Mesendoderm (in vitro differentiated cells): ENCODE measurements around the gene GNA12. TPM values are rescaled to one million over a fixed set of nuclear protein-coding genes. Genes with fewer than 3 reads are reported as not detected.
A peak's percentile ranks its signal among the peaks of the same experiment; 100 is the strongest.

Source experiments
- DNase-seq: peaks from one replicate; pipeline ENCODE4 v3.0.0; 2013
- H2AK5ac ChIP-seq: 2 replicates; pipeline ENCODE4 v1.6.1; 2013; ENCODE audit warnings: low read length, inconsistent platforms
- H2BK120ac ChIP-seq: 2 replicates; pipeline ENCODE4 v1.6.1; 2013; ENCODE audit warnings: low read depth, mild to moderate bottlenecking, low read length, moderate library complexity, mixed read lengths
- H2BK15ac ChIP-seq: replicated peaks from 2 replicates; pipeline ENCODE4 v1.6.1; 2013; ENCODE audit warnings: low read depth, mild to moderate bottlenecking, moderate library complexity
- H2BK5ac ChIP-seq: 2 replicates; pipeline ENCODE4 v1.6.1; 2013; ENCODE audit warnings: low read length, inconsistent platforms
- H3K18ac ChIP-seq: 2 replicates; pipeline ENCODE4 v1.6.1; 2013; ENCODE audit warnings: mild to moderate bottlenecking, low read length, mixed read lengths
- H3K23ac ChIP-seq: one replicate; pipeline ENCODE4 v1.6.1; 2013; ENCODE audit warnings: low read length
- H3K27ac ChIP-seq: 2 replicates; pipeline ENCODE4 v1.5.1; 2013; ENCODE audit warnings: low read depth, mild to moderate bottlenecking, inconsistent platforms, low read length, moderate library complexity
- H3K27me3 ChIP-seq: 2 replicates; pipeline ENCODE4 v1.6.1; 2013; ENCODE audit warnings: low read length, control low read depth, mild to moderate bottlenecking, inconsistent platforms; ENCODE audit not compliant: insufficient read depth, poor library complexity
- H3K36me3 ChIP-seq: 2 replicates; pipeline ENCODE4 v1.6.1; 2013; ENCODE audit warnings: low read length, inconsistent platforms; ENCODE audit not compliant: control insufficient read depth, insufficient read depth
- H3K4ac ChIP-seq: one replicate; pipeline ENCODE4 v1.6.1; 2013; ENCODE audit warnings: low read depth, mild to moderate bottlenecking, low read length, moderate library complexity
- H3K4me1 ChIP-seq: 2 replicates; pipeline ENCODE4 v1.6.1; 2013; ENCODE audit warnings: low read depth, low read length, inconsistent platforms; ENCODE audit not compliant: control insufficient read depth
- H3K4me2 ChIP-seq: 2 replicates; pipeline ENCODE4 v1.6.1; 2013; ENCODE audit warnings: low read length
- H3K4me3 ChIP-seq: 2 replicates; pipeline ENCODE4 v1.5.1; 2013; ENCODE audit warnings: mild to moderate bottlenecking, low read length
- H3K56ac ChIP-seq: one replicate; pipeline ENCODE4 v1.6.1; 2013; ENCODE audit warnings: low read length
- H3K79me1 ChIP-seq: 2 replicates; pipeline ENCODE4 v1.6.1; 2013; ENCODE audit warnings: low read length, inconsistent platforms
- H3K79me2 ChIP-seq: 2 replicates; pipeline ENCODE4 v1.6.1; 2013; ENCODE audit warnings: mild to moderate bottlenecking, low read length; ENCODE audit not compliant: control insufficient read depth, insufficient read depth
- H3K9ac ChIP-seq: 2 replicates; pipeline ENCODE4 v1.6.1; 2013; ENCODE audit warnings: low read length, inconsistent platforms
- H4K5ac ChIP-seq: one replicate; pipeline ENCODE4 v1.6.1; 2013; ENCODE audit warnings: low read length
- H4K8ac ChIP-seq: one replicate; pipeline ENCODE4 v1.6.1; 2013; ENCODE audit warnings: low read depth, mild to moderate bottlenecking, control low read depth, low read length, moderate library complexity
- WGBS: extraction: QIAGEN DNeasy Blood & Tissue Kit; methylation state at CpG from one replicate; pipeline ENCODE4 v1.1.7; 2013; ENCODE audit warnings: low lambda C conversion rate, missing lambda C conversion rate; ENCODE audit not compliant: insufficient coverage; ENCODE audit errors: extremely low coverage; 5-methylcytosine and 5-hydroxymethylcytosine counted together
- polyA plus RNA-seq, 2 experiments: library from polyadenylated mRNA; stranded (reverse); fragments of 200-250 nt; gene quantifications; one replicate each; pipeline ENCODE4 v1.2.3, GENCODE V29; 2013

GNA12 gene, protein sequence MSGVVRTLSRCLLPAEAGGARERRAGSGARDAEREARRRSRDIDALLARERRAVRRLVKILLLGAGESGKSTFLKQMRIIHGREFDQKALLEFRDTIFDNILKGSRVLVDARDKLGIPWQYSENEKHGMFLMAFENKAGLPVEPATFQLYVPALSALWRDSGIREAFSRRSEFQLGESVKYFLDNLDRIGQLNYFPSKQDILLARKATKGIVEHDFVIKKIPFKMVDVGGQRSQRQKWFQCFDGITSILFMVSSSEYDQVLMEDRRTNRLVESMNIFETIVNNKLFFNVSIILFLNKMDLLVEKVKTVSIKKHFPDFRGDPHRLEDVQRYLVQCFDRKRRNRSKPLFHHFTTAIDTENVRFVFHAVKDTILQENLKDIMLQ
- polyA plus RNA-seq (2013, experiment 1 of 2), result 46.1 TPM
- 47.4 TPM for polyA plus RNA-seq (2013, experiment 2 of 2)

- peak within 1 kb of the TSS; percentile 88 for H3K9ac ChIP-seq
- peak within 1 kb of the TSS; percentile 51 for H3K23ac ChIP-seq
- no peak within 1 kb of the TSS for H4K8ac ChIP-seq
- H2BK5ac ChIP-seq, result no peak within 1 kb of the TSS
- peaks cover 15% of the 10 kb centered on the region for H3K79me1 ChIP-seq
- peak within 1 kb of the TSS; percentile 90 for H3K18ac ChIP-seq
- peak; percentile 99 for DNase-seq
- peak within 1 kb of the TSS; percentile 16 for H2BK120ac ChIP-seq
- H3K4me1 ChIP-seq, result peaks cover 4% of the 10 kb centered on the region
- no peak within 1 kb of the TSS for H2BK15ac ChIP-seq
- peak within 1 kb of the TSS; percentile 63 for H3K4ac ChIP-seq
- peak within 1 kb of the TSS; percentile 30 for H3K4me2 ChIP-seq
- H3K4me3 ChIP-seq, result peak within 1 kb of the TSS; percentile 82
- H4K5ac ChIP-seq, result no peak within 1 kb of the TSS
- no peak within 1 kb of the TSS for H2AK5ac ChIP-seq
- peaks cover 37% of the 10 kb centered on the region for H3K79me2 ChIP-seq
- no peaks in the 10 kb centered on the region for H3K27me3 ChIP-seq
- H3K27ac ChIP-seq, result peak within 1 kb of the TSS; percentile 82
- peak within 1 kb of the TSS; percentile 93 for H3K56ac ChIP-seq
- no CpG with 5 or more reads among the region's 79 CpGs for WGBS
- H3K36me3 ChIP-seq, result no peaks in the 10 kb centered on the region
These were observed at the start of gene GNA12 for GRCh38 chr7:2844153-2845033. Gene GNA12, minus strand, starts transcription at chr7:2844308. Its CDS starts 147 bp downstream, at chr7:2844161.

DNA sequence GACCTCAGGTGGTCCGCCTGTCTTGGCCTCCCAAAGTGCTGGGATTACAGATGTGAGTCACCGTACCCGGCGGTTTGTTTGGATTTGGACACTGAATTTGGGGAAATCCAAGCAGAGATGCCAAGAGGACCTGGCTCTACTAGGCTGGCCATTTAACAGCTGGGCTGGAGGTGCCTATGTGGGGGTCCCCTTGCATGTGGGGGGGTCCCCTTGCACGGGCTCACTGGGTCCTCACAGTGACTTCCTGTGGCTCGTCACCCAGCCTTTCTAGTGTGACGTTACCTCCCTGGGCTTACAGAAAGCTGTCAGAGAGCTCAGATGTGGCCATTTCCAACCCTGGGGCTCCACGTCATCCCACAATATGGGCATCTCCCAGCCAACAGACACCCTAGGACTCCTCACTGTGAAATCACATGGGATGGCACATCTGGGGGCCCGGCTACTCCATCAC lies 49.3 kb upstream of the GNA12 start:
- no peak overlapping the region for H3K18ac ChIP-seq
- no peak overlapping the region for H3K4ac ChIP-seq
- no peaks in the 10 kb centered on the region for H3K4me1 ChIP-seq
- no CpG with 5 or more reads among the region's 9 CpGs for WGBS
- H2BK15ac ChIP-seq, result no peak overlapping the region
- no peak overlapping the region for H3K9ac ChIP-seq
- H3K79me2 ChIP-seq, result no peaks in the 10 kb centered on the region
- DNase-seq, result no peak
- H3K79me1 ChIP-seq, result no peaks in the 10 kb centered on the region
- H3K4me2 ChIP-seq, result no peak overlapping the region
- H2BK5ac ChIP-seq, result no peak overlapping the region
- no peak overlapping the region for H4K8ac ChIP-seq
- H2BK120ac ChIP-seq, result no peak overlapping the region
- no peak overlapping the region for H3K4me3 ChIP-seq
- no peak overlapping the region for H4K5ac ChIP-seq
- H2AK5ac ChIP-seq, result no peak overlapping the region
- no peak overlapping the region for H3K27ac ChIP-seq
- H3K27me3 ChIP-seq, result no peaks in the 10 kb centered on the region
- no peak overlapping the region for H3K56ac ChIP-seq
- H3K23ac ChIP-seq, result no peak overlapping the region
- H3K36me3 ChIP-seq, result no peaks in the 10 kb centered on the region

DNA sequence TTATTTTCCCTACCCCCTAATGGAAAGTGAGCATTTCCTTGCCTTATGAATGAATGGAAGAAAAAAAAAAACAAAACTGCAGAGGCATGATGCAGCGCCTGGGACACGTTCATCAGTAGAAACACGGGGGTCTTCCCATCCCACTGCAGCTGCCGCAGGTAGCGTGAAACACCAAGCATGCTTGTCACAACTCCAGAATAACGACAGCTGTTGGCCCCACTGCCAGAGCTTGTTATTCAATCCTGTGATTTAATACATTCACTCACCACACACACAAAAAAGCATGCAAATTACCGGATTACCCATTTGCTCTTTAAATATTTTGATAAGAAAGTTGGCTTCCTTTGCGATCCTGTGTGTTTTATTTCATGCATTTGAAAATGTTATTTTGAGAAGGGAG lies 48.4 kb upstream of the GNA12 start:
- no peak overlapping the region for H2BK5ac ChIP-seq
- no peak overlapping the region for H3K56ac ChIP-seq
- H3K23ac ChIP-seq, result no peak overlapping the region
- H3K27ac ChIP-seq, result no peak overlapping the region
- H3K9ac ChIP-seq, result no peak overlapping the region
- H3K4me2 ChIP-seq, result no peak overlapping the region
- no peaks in the 10 kb centered on the region for H3K27me3 ChIP-seq
- no peak for DNase-seq
- H3K36me3 ChIP-seq, result no peaks in the 10 kb centered on the region
- no peak overlapping the region for H3K18ac ChIP-seq
- no peak overlapping the region for H4K8ac ChIP-seq
- H2BK15ac ChIP-seq, result no peak overlapping the region
- WGBS, result no CpG with 5 or more reads among the region's 8 CpGs
- H2AK5ac ChIP-seq, result no peak overlapping the region
- no peaks in the 10 kb centered on the region for H3K79me1 ChIP-seq
- H2BK120ac ChIP-seq, result no peak overlapping the region
- H3K4me3 ChIP-seq, result no peak overlapping the region
- no peak overlapping the region for H3K4ac ChIP-seq
- H4K5ac ChIP-seq, result no peak overlapping the region
- no peaks in the 10 kb centered on the region for H3K4me1 ChIP-seq
- no peaks in the 10 kb centered on the region for H3K79me2 ChIP-seq

- Histone ChIP-seq H3K23ac (no peak overlapping the region), H3K4ac (no peak overlapping the region), H3K56ac (no peak overlapping the region)
These were observed 43.7 kb upstream of the GNA12 start for GRCh38 chr7:2887816-2888215.

GRCh38 chr7:2886900-2887299 lies 42.8 kb upstream of the GNA12 start:
- no peak overlapping the region for H3K23ac ChIP-seq
- no peaks in the 10 kb centered on the region for H3K4me1 ChIP-seq
- no peak overlapping the region for H2BK15ac ChIP-seq
- no peak overlapping the region for H4K5ac ChIP-seq
- no peak overlapping the region for H2BK120ac ChIP-seq
- no peaks in the 10 kb centered on the region for H3K36me3 ChIP-seq
- no peak overlapping the region for H3K4ac ChIP-seq
- H3K79me1 ChIP-seq, result no peaks in the 10 kb centered on the region
- no peaks in the 10 kb centered on the region for H3K79me2 ChIP-seq
- H4K8ac ChIP-seq, result no peak overlapping the region
- H3K4me3 ChIP-seq, result no peak overlapping the region
- H3K27me3 ChIP-seq, result no peaks in the 10 kb centered on the region
- no peak overlapping the region for H3K9ac ChIP-seq
- H2AK5ac ChIP-seq, result no peak overlapping the region
- no peak overlapping the region for H2BK5ac ChIP-seq
- peak; percentile 89 for DNase-seq
- no peak overlapping the region for H3K4me2 ChIP-seq
- WGBS, result no CpG with 5 or more reads among the region's 12 CpGs
- no peak overlapping the region for H3K18ac ChIP-seq
- no peak overlapping the region for H3K27ac ChIP-seq
- no peak overlapping the region for H3K56ac ChIP-seq

More at GRCh38 chr7:2887816-2888215, 43.7 kb upstream of the GNA12 start:
- no peak overlapping the region for H3K4me3 ChIP-seq
- no peak for DNase-seq
- no peak overlapping the region for H4K8ac ChIP-seq
- H2BK5ac ChIP-seq, result no peak overlapping the region
- no peaks in the 10 kb centered on the region for H3K36me3 ChIP-seq
- no peaks in the 10 kb centered on the region for H3K4me1 ChIP-seq
- H4K5ac ChIP-seq, result no peak overlapping the region
- H2AK5ac ChIP-seq, result no peak overlapping the region
- no CpG with 5 or more reads among the region's 7 CpGs for WGBS
- H3K79me2 ChIP-seq, result no peaks in the 10 kb centered on the region
- no peak overlapping the region for H3K18ac ChIP-seq
- no peak overlapping the region for H3K4me2 ChIP-seq
- H3K27ac ChIP-seq, result no peak overlapping the region
- no peak overlapping the region for H2BK120ac ChIP-seq
- H3K27me3 ChIP-seq, result no peaks in the 10 kb centered on the region
- H2BK15ac ChIP-seq, result no peak overlapping the region
- H3K9ac ChIP-seq, result no peak overlapping the region
- H3K79me1 ChIP-seq, result no peaks in the 10 kb centered on the region
